Measurements from ENCODE around the gene SENP3. TPM values are rescaled to one million over a fixed set of nuclear protein-coding genes. Genes with fewer than 3 reads are reported as not detected.

SENP3 gene
- total RNA-seq, 1 experiment from 2014 or later = 92.2 TPM

- no peak for DNase-seq (ENCODE audit: extremely low read depth, low read depth)
These were observed 6.3 kb upstream of the SENP3 start for GRCh38 chr17:7555320-7555948.

GRCh38 chr17:7556627-7557026 is 5.1 kb upstream of the SENP3 start:
- no peak for DNase-seq (ENCODE audit: extremely low read depth, low read depth)

GRCh38 chr17:7557147-7557764 is 4.5 kb upstream of the SENP3 start:
- DNase-seq (ENCODE audit: extremely low read depth, low read depth) = no peak

- DNase-seq (ENCODE audit: extremely low read depth, low read depth) = no peak
These were observed 3.8 kb upstream of the SENP3 start for GRCh38 chr17:7557775-7558543.

- DNase-seq (ENCODE audit: extremely low read depth, low read depth) = no peak
These were observed 3.0 kb upstream of the SENP3 start, which contains the start of gene TNFSF13 for GRCh38 chr17:7558544-7559319. TSS of gene TNFSF13 (plus strand) at chr17:7558750. CDS start at chr17:7559040, 290 bp downstream.

- DNase-seq (ENCODE audit: extremely low read depth, low read depth) = no peak
These were observed 2.2 kb upstream of the SENP3 start for GRCh38 chr17:7559320-7560171.

GRCh38 chr17:7560172-7561027 is 1.3 kb upstream of the SENP3 start:
- peak; percentile 65 for DNase-seq (ENCODE audit: extremely low read depth, low read depth)

- peak; percentile 82 for DNase-seq (ENCODE audit: extremely low read depth, low read depth)
These were observed 617 bp upstream of the SENP3 start for GRCh38 chr17:7561028-7561575.

- no peak for DNase-seq (ENCODE audit: extremely low read depth, low read depth)
These were observed 488 bp downstream of the SENP3 start for GRCh38 chr17:7562208-7562605.

- DNase-seq (ENCODE audit: extremely low read depth, low read depth) = no peak
These were observed 1.6 kb downstream of the SENP3 start for GRCh38 chr17:7563115-7563869.

GRCh38 chr17:7569571-7569970 is 7.9 kb downstream of the SENP3 start:
- DNase-seq (ENCODE audit: extremely low read depth, low read depth) = no peak

- DNase-seq (ENCODE audit: extremely low read depth, low read depth) = no peak
These were observed 8.6 kb downstream of the SENP3 start for GRCh38 chr17:7570351-7570750.

GRCh38 chr17:7572338-7572587 is 10.5 kb downstream of the SENP3 start:
- DNase-seq (ENCODE audit: extremely low read depth, low read depth) = no peak

- DNase-seq (ENCODE audit: extremely low read depth, low read depth) = peak; percentile 99
These were observed 11.0 kb downstream of the SENP3 start for GRCh38 chr17:7572588-7573323.

- DNase-seq (ENCODE audit: extremely low read depth, low read depth) = peak; percentile 78
These were observed 11.8 kb downstream of the SENP3 start for GRCh38 chr17:7573324-7574080.

- no peak for DNase-seq (ENCODE audit: extremely low read depth, low read depth)
These were observed 12.6 kb downstream of the SENP3 start for GRCh38 chr17:7574176-7574953.
